ENCODE measurements around the gene ANTXRL.
A peak's percentile ranks its signal among the peaks of the same experiment; 100 is the strongest.
"Not testable (repeated sequence)": the region's sequence is repeated elsewhere in the genome, so short reads cannot be mapped to it uniquely, and the experiment has no call there.

The ANTXRL gene

DNA sequence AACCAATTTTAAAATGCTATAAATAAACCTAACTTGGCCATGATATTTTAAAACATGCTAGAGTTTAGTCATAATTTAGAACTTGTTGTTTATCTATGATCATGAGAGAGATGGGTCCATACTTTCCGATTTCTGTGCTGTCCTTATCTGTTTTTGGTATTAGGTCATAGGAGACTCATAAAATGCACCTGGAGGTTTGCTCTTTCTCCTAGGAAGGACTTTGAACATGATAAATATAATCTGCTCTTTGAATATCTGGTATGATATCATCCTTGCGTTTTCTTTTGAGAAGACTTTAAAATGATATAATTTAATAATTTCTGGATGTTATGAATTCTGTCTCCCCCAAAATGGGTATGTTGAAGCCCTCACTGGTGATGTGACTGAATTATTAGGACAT lies 9.0 kb upstream of the ANTXRL start:
- DNase-seq: no peak

DNA sequence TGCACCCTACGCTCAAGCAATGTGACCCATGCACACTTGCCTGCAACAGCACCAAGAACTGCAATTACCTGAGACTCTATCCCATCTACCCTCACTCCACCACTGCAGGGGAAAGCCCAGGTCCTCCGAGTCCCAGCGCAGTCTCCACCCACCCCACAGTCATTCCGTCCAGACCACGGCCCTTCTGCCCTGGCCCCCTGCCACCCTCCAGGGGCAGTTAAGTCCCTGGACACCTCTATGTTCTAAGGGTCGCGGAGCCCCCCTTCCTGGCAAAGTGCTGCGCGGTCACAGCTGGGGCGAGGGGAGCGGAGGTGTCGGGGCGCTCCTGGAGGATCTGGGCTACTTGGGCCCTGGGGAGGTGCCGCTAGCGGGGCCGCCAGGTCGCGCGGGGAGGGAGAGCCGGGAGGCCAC lies 4.4 kb upstream of the ANTXRL start:
- not testable (repeated sequence) for DNase-seq

DNA sequence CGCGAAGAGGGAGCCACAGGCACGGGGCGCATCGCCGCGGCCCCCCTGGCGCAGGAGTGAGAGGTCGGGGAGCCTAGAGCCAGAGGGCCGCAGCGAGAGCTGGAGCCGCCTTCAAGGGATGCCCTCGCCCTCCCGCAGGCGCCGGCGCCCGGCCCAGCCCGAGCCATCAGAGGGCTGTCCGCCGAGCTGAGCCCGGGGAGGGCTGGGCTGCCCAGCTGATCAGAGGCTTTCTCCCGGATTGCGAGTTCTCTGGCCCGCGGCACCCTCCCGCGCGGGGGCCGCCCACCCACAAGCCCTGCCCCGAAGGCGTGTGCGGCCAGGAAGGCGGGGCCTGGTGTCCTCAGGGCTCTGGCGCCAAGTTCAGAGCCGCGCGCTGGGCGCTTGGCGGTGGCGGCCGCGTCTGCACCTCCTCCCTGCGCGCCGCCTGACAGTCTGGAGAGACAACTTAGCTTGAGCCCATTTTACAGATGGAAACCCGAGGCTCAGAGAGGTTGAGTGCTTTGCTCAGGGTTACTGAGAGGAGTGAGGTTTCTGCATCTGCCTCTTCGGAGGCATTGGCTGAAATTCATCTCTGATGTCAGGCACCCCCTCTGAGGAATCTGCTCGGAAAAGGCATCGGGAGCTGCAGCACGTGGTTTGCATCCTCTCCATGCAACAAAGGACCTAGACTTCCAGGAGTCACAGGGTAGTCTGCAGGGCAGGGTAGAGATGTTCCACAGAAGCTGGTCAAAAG lies 3.8 kb upstream of the ANTXRL start:
- no peak for DNase-seq

DNA sequence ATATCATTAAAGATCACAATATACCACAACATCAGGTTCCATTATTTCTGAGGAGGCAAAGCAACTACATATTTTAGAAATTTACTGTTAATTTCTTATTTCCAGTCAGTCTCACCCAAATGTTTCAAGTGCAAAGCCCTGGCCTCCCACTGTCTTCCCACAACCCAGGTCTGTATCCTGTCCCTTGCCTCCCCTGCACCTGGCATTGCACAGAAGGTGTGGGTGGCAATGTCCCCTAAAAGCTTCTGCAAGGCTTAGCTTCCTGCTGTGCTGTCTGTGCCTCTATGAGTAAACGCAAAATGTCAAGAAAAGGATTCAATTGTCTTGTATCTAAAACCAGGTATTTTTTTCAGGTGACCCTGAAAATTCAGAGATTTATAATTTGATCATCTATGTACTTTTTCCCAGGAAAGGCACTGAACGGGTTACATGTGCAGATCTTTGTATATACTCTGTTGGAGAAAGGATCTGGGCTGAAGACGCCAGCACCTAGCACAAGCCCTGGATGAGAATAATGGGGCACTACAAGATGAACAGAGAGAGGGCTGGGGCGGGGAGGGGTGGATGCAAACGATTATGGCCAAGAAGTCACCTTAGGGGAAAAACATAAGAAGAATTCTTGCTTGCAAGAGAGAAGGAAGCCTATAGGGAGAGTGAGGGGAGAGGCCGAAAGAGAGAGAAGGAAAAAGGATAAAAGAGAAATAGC lies 3.1 kb upstream of the ANTXRL start:
- no peak for DNase-seq

- DNase-seq: peak; percentile 70
Observed at GRCh38 chr10:46284286-46285229, 2.2 kb upstream of the ANTXRL start.

DNA sequence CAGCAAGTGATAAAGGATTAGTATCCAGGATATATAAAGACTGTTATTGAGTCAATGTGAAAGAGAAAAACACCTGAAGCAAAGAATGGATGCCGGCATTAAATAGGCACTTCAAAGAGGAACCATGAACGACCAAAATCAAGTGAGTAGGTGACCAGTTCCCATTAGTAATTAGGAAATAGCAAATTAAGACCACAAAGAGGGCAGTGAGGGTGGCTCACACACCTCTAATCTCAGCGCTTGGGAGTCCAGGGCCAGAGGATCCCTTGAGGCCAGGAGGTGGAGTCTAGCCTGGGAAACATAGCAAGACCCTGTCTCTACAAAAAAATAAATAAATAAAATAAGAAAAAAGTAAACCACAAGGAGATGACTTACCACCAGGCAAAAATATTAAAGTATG lies 1.5 kb upstream of the ANTXRL start:
- DNase-seq: no peak

GRCh38 chr10:46285966-46286620 lies 704 bp upstream of the ANTXRL start:
- DNase-seq: no peak

DNA sequence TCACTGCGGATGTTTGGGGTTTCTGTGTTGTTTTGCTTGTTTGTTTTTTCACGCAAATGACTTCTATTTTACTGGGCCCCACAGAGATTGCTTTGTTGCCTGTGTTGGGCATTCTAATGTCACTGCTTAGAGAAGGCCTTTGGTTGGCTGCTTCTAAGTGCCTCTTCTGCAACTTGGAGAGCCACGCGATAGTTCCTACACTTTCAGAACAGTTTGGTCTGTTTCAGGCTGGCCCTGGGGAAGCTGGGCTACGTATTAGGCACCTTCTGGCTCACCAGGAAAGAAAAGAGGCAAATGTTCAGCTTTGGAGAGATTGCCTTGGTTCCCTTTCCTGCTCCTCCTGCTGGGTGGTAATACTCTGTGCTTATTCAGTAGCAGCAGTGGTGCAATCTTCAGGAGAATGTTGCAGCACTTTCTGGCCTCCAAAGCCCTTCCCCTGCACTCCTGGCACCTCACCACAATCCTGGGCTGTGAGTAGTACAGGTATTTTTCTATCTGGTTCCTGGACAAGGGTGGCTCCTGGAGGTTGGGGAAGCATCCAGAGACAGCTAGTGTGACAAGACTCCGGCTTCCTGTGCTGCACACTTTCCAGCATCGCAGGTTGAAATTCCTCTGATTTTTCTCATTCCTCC lies 1.2 kb downstream of the ANTXRL start:
- no peak for DNase-seq

GRCh38 chr10:46288601-46289206 lies 1.9 kb downstream of the ANTXRL start:
- DNase-seq: no peak

GRCh38 chr10:46289209-46289810 lies 2.5 kb downstream of the ANTXRL start:
- DNase-seq: no peak

DNA sequence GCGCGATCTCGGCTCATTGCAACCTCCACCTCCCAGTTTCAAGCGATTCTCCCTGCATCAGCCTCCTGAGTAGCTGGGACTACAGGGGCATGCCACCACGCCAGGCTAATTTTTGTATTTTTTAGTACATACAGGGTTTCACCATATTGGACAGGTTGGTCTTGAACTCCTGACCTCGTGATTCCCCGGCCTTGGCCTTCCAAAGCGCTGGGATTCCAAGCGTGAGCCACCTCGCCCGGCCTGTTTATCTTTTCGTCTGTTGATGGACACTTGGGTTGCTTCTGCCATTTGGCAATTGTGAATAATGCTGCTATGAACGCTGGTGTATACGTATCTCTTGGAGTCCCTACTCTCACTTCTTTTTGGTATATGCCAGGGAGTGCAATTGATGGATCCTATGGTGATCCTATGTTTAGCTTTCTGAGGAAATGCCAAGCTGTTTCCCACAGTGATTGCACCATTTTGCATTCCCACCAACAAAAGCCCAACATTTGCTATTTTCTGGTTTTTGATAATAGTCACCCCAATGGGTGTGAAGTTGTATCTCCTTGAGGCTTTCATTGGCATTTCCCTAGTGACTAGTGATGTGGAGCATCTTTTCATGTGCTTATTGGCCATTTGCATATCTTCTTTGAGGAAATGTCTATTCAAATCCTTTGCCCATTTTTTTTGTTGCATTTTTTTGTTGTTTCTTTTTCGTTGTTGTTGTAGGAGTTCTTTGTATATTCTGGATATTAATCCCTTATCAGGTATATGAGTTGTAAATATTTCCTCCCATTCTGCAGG lies 3.5 kb downstream of the ANTXRL start:
- DNase-seq: no peak

- no peak for DNase-seq
Observed at GRCh38 chr10:46291817-46292572, 5.2 kb downstream of the ANTXRL start.

- DNase-seq: no peak
Observed at GRCh38 chr10:46292573-46293023, 5.8 kb downstream of the ANTXRL start.

DNA sequence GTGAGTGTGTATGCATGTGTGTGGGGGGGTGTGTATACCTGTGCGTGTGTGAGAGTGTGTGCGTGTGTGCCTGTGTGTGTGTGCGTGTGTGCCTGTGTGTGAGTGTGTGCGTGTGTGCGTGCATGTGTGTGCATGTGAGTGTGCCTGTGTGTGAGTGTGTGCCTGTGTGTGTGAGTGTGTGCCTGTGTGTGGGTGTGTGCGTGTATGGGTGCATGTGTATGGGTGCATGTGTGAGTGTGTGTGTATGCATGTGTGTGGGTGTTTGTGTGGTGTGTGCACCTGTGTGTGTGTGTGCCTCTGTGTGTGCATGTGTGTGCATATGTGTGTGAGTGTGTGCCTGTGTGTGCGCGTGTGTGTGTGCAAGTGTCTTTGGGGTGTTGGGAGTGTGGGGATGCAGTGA lies 6.4 kb downstream of the ANTXRL start:
- DNase-seq: no peak

GRCh38 chr10:46293832-46294640 lies 7.2 kb downstream of the ANTXRL start:
- DNase-seq: no peak

- DNase-seq: no peak
Observed at GRCh38 chr10:46294641-46295220, 7.9 kb downstream of the ANTXRL start.

DNA sequence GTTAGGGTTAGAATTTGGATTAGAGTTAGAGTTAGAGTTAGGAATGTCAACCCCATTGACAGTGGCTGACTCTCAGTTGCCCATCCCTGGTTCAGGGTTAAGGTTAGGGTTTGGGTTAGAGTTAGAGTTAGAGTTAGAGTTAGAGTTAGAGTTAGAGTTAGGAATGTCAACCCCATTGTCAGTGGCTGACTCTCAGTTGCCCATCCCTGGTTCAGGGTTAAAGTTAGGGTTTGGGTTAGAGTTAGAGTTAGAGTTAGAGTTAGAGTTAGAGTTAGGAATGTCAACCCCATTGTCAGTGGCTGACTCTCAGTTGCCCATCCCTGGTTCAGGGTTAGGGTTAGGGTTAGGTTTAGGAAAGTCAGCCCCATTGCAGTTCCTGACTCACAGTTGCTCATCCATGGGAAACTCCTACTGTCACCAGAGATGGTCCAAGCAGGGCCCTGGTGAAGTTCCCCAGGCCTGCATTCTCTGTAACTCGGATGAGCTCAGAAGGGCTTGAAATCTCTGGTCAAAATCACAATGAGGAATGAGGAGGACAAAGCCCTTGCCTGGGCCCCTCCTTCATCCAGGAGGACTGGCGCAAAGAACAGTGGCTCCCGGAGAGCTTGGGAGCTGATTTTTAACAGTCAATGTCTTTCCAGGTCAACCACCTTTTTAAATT lies 8.7 kb downstream of the ANTXRL start:
- DNase-seq: not testable (repeated sequence)

GRCh38 chr10:46296086-46296485 lies 9.3 kb downstream of the ANTXRL start:
- DNase-seq: not testable (repeated sequence)
